Smooth muscle cell (in vitro differentiated cells): ENCODE results near the gene CCN6. TPM values are rescaled to one million over a fixed set of nuclear protein-coding genes. Genes with fewer than 3 reads are reported as not detected.
A peak's percentile ranks its signal among the peaks of the same experiment; 100 is the strongest.

ENCODE experiments used
- DNase-seq: peaks from one replicate; lab custom pipeline; 2025; ENCODE audit not compliant: unreplicated experiment; lab: John Stamatoyannopoulos, UW
- H2AFZ ChIP-seq: fragments of 200-600 bp; sonication (generic); 2 replicates; pipeline ENCODE4 v1.6.0; 2016; ENCODE audit warnings: antibody characterized with exemption, low read depth, mild to moderate bottlenecking
- H3F3A ChIP-seq: fragments of 200-600 bp; sonication (generic); 2 replicates; pipeline ENCODE4 v1.6.0; 2017; ENCODE audit warnings: antibody characterized with exemption, low read depth
- H3K27ac ChIP-seq: fragments of 200-600 bp; sonication (generic); 2 replicates; pipeline ENCODE4 v1.5.1; 2016; ENCODE audit warnings: low read depth, mild to moderate bottlenecking
- H3K27me3 ChIP-seq: fragments of 200-600 bp; sonication (generic); 2 replicates; pipeline ENCODE4 v1.6.1; 2016; ENCODE audit warnings: low read depth, mild to moderate bottlenecking
- H3K36me3 ChIP-seq: fragments of 200-600 bp; sonication (generic); 2 replicates; pipeline ENCODE4 v1.5.1; 2016; ENCODE audit warnings: low read depth
- H3K4me1 ChIP-seq: fragments of 200-600 bp; sonication (generic); 2 replicates; pipeline ENCODE4 v1.5.1; 2016; ENCODE audit warnings: low read depth
- H3K4me2 ChIP-seq: fragments of 200-600 bp; sonication (generic); 2 replicates; pipeline ENCODE4 v1.6.0; 2016; ENCODE audit warnings: mild to moderate bottlenecking
- H3K4me3 ChIP-seq: fragments of 200-600 bp; sonication (generic); 2 replicates; pipeline ENCODE4 v1.5.1; 2016; ENCODE audit warnings: mild to moderate bottlenecking
- H3K79me2 ChIP-seq: fragments of 200-600 bp; sonication (generic); 2 replicates; pipeline ENCODE4 v1.6.0; 2016; ENCODE audit warnings: low read depth, mild to moderate bottlenecking
- H3K9ac ChIP-seq: fragments of 200-600 bp; sonication (generic); 2 replicates; pipeline ENCODE4 v1.6.0; 2016; ENCODE audit warnings: low read depth
- H3K9me3 ChIP-seq: fragments of 200-600 bp; sonication (generic); replicated peaks from 2 replicates; pipeline ENCODE4 v1.5.1; 2016; ENCODE audit warnings: low read depth
- H4K20me1 ChIP-seq: fragments of 200-600 bp; sonication (generic); 2 replicates; pipeline ENCODE4 v1.6.0; 2016; ENCODE audit warnings: low read depth
- WGBS: methylation state at CpG from one replicate; pipeline ENCODE4 v1.1.7; 2016; ENCODE audit warnings: low lambda C conversion rate; 5-methylcytosine and 5-hydroxymethylcytosine counted together
- polyA plus RNA-seq: library from polyadenylated mRNA; unstranded; fragments of >200 nt; fragmentation: Nextera tagmentation; extraction: Ambion mirVana; gene quantifications from 2 replicates; pipeline ENCODE4 v1.2.1, GENCODE V29; 2016
- total RNA-seq: library from RNA; depleted of rRNA; stranded (reverse); fragments of >200 nt; gene quantifications from 2 replicates; pipeline ENCODE4 v1.2.3, GENCODE V29; 2014
- TF ChIP-seq, protein P1 (sequence below): fragments of 200-600 bp; sonication (generic); IDR thresholded peaks from 2 replicates; pipeline ENCODE4 v1.5.1; 2017; ENCODE audit warnings: borderline replicate concordance, mild to moderate bottlenecking, antibody characterized with exemption; ENCODE audit not compliant: insufficient read depth, poor library complexity, severe bottlenecking

Gene CCN6
- total and polyA plus RNA-seq, 2 experiments from 2014 or later, result 0.23 TPM; not detected in 1

DNA sequence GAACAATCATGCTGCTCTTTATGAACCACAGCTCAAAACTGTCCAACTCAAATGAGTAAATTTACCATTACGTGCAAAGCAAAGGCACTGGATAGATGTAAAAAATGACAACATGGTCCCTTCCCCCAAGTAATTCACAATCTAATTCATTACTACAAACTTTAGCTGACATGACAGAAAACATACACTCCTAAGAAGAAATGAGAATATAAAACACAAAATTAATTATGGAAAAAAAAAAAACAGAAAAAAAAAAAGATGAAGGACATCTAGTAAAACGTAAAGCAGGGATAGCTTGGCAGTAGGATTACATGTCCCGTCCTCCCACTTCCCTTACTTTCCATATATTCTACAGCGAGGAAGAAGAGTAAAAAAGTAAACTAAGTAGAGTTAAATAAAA, 27.7 kb downstream of the CCN6 start:
- H4K20me1 ChIP-seq, result no peaks in the 10 kb centered on the region
- no peak overlapping the region for H3K4me3 ChIP-seq
- no peaks in the 10 kb centered on the region for H3F3A ChIP-seq
- no peaks in the 10 kb centered on the region for H3K9me3 ChIP-seq
- TF ChIP-seq, protein P1, sequence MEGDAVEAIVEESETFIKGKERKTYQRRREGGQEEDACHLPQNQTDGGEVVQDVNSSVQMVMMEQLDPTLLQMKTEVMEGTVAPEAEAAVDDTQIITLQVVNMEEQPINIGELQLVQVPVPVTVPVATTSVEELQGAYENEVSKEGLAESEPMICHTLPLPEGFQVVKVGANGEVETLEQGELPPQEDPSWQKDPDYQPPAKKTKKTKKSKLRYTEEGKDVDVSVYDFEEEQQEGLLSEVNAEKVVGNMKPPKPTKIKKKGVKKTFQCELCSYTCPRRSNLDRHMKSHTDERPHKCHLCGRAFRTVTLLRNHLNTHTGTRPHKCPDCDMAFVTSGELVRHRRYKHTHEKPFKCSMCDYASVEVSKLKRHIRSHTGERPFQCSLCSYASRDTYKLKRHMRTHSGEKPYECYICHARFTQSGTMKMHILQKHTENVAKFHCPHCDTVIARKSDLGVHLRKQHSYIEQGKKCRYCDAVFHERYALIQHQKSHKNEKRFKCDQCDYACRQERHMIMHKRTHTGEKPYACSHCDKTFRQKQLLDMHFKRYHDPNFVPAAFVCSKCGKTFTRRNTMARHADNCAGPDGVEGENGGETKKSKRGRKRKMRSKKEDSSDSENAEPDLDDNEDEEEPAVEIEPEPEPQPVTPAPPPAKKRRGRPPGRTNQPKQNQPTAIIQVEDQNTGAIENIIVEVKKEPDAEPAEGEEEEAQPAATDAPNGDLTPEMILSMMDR, result no peak
- no peak overlapping the region for H3K9ac ChIP-seq
- no peak overlapping the region for H2AFZ ChIP-seq
- peaks cover 6% of the 10 kb centered on the region for H3K4me1 ChIP-seq
- H3K27me3 ChIP-seq, result no peaks in the 10 kb centered on the region
- peaks cover 13% of the 10 kb centered on the region for H3K36me3 ChIP-seq
- WGBS, result 95% methylated on average over 4 of the region's 4 CpGs
- no peak for DNase-seq
- no peaks in the 10 kb centered on the region for H3K79me2 ChIP-seq
- no peak overlapping the region for H3K4me2 ChIP-seq
- no peak overlapping the region for H3K27ac ChIP-seq

DNA sequence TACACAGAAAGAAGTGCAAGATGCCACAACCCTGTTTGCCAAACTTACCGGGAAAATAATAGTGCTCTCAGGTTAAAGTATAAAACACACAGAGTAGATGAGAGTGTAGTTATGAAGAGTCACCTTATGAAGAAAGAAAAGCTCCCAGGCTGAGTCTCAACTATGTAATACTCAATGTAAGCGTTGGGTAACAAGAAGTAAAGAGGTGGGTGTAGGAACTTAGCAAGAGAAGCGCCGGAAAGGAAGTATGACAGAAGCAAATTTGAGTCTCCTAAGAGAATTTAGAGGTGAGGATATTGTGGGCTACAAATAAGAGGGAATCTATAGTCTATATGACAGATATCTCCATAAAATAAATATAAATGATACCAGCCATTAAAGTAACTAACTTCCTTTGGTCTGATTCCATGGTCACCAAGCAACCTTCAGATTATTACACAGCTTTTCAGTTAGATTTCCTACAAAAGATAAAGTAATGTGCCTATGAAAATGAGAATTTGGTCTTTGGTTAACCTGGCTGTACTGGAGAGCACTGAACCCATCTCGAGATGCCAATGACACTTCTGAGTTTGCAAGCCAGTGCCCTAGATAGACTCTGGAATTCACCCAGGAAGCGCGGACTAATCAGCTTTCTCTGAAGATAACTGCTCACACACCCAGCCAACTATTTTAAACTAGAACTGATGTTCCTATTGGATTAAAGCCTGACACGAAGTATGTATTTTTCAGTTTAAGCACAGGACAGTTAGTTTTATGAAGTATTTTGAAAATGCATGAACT, 31.6 kb downstream of the CCN6 start:
- Histone ChIP-seq H3K27me3 (peaks cover 10% of the 10 kb centered on the region), H4K20me1 (no peaks in the 10 kb centered on the region), H3K27ac (no peak overlapping the region), H3K9me3 (no peaks in the 10 kb centered on the region), H3K9ac (no peak overlapping the region), H3K4me3 (no peak overlapping the region), H3F3A (no peaks in the 10 kb centered on the region), H3K4me2 (no peak overlapping the region), H3K4me1 (peaks cover 6% of the 10 kb centered on the region), H3K79me2 (no peaks in the 10 kb centered on the region), H2AFZ (no peak overlapping the region), H3K36me3 (peaks cover 3% of the 10 kb centered on the region)
- 92% methylated on average over 8 of the region's 8 CpGs for WGBS
- no peak for DNase-seq
- TF ChIP-seq, protein P1, result no peak

- no peaks in the 10 kb centered on the region for H4K20me1 ChIP-seq
These were observed 32.8 kb downstream of the CCN6 start for GRCh38 chr6:112086744-112087135.

More at GRCh38 chr6:112086744-112087135, 32.8 kb downstream of the CCN6 start:
- H3K9ac ChIP-seq, result peak overlapping the region; percentile 72
- H3K27ac ChIP-seq, result peak overlapping the region; percentile 77
- H3K36me3 ChIP-seq, result no peaks in the 10 kb centered on the region
- TF ChIP-seq, protein P1, result peak; percentile 15
- WGBS, result under 1% methylated on average over 8 of the region's 8 CpGs
- no peak for DNase-seq
- H3K4me3 ChIP-seq, result peak overlapping the region; percentile 62
- H3K9me3 ChIP-seq, result no peaks in the 10 kb centered on the region
- peak overlapping the region; percentile 90 for H3K4me2 ChIP-seq
- peaks cover 22% of the 10 kb centered on the region for H3K27me3 ChIP-seq
- H3K4me1 ChIP-seq, result peaks cover 6% of the 10 kb centered on the region
- no peaks in the 10 kb centered on the region for H3F3A ChIP-seq
- H3K79me2 ChIP-seq, result no peaks in the 10 kb centered on the region
- peak overlapping the region; percentile 94 for H2AFZ ChIP-seq
